Epithelial cell of proximal tubule (primary cell): Measurements from ENCODE around the gene CDKN3. TPM values are rescaled to one million over a fixed set of nuclear protein-coding genes. Genes with fewer than 3 reads are reported as not detected.

Source experiments
- DNase-seq: peaks from one replicate; pipeline ENCODE4 v3.0.0-alpha.2; 2011; ENCODE audit warnings: low read depth
- H3K4me3 ChIP-seq: 2 replicates; pipeline ENCODE4 v1.5.1; 2011; ENCODE audit warnings: low read depth, mild to moderate bottlenecking, low read length
- CTCF ChIP-seq: conservative IDR thresholded peaks from 2 replicates; pipeline ENCODE4 v1.5.1; 2012; ENCODE audit warnings: low read depth, mild to moderate bottlenecking, low read length
- total RNA-seq: library from RNA; depleted of rRNA; stranded (reverse); fragments of >200 nt; gene quantifications from 2 replicates; pipeline ENCODE4 v1.2.3, GENCODE V29; 2015

The CDKN3 gene, protein sequence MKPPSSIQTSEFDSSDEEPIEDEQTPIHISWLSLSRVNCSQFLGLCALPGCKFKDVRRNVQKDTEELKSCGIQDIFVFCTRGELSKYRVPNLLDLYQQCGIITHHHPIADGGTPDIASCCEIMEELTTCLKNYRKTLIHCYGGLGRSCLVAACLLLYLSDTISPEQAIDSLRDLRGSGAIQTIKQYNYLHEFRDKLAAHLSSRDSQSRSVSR
- total RNA-seq: 64.5 and 81.4 TPM in 2 replicates

DNA sequence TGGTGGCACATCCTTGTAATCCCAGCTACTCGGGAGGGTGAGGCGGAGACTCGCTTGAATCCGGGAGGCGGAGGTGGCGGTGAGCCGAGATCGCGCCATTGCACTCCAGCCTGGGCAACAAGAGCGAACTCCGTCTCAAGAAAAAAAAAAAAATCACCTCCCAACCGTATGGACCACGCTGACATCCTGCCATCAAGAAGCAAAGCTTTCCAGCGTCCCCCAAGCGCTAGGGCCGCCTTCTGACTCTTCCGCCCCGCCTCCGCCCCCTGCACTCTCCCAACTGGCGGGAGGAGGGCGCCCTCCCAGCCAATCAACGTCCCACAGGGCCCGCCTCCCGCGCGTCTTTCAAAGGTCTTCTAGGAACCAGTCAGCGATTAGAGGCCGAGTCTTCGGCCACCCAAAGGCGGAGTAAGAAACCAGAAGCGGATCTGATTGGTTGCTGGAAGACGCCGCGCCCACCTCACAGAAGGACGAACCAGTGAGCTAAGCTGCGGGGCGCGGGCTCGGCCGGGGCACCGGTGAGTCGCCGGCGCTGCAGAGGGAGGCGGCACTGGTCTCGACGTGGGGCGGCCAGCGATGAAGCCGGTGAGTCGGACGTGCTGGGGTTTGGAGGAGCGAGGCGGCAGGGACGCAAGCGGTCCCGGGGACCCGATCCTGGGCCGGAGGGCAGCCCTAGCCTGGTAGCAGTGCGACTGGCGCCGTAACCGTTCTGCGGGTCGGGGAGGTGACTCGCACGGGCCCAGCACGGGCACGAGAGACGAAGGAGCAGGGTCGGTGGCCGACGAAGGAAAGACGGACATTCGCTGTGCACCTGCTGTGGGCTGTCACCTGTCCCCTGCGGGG lies at the start of gene CDKN3:
TSS of gene CDKN3 (plus strand) at position 515 of the 843 bp plus-strand sequence. CDS start at position 577, 62 bp downstream.
- peak; percentile 87 for DNase-seq
- H3K4me3 ChIP-seq: peak within 1 kb of the TSS; percentile 92
- TF ChIP-seq CTCF: no peak

- no peak for TF ChIP-seq CTCF
- no peak overlapping the region for H3K4me3 ChIP-seq
- DNase-seq: no peak
Measured at GRCh38 chr14:54347044-54347443, 49.8 kb upstream of the CDKN3 start.

DNA sequence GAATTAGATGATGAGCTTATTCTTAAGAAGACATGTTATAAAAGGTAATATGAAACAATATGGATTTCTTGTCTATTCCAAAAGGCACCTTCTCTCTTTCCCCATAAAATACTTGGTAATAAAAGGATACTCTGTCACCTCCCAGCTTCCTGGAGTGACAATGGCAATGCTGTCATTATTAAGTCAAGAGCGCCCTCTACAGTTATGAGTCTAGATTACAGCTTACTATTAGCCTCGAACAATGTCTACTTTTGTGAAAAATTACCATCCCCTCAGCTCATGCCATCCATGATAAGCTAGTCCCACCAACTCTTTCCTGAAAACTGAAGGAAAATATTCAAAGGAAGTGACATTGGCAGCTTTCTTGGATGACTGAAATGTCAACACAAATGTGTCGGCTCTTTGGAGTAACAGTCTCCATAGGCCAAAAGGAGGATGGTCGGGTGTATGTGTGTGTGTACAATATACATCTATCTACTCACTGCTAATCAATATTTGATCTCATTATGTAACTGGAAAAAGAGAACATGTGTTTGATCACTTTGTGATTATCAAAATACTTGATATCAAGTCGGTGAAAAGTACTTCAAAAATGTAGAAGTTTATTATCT lies 48.7 kb upstream of the CDKN3 start:
- TF ChIP-seq CTCF: peak; percentile 83
- no peak for DNase-seq
- no peak overlapping the region for H3K4me3 ChIP-seq

DNA sequence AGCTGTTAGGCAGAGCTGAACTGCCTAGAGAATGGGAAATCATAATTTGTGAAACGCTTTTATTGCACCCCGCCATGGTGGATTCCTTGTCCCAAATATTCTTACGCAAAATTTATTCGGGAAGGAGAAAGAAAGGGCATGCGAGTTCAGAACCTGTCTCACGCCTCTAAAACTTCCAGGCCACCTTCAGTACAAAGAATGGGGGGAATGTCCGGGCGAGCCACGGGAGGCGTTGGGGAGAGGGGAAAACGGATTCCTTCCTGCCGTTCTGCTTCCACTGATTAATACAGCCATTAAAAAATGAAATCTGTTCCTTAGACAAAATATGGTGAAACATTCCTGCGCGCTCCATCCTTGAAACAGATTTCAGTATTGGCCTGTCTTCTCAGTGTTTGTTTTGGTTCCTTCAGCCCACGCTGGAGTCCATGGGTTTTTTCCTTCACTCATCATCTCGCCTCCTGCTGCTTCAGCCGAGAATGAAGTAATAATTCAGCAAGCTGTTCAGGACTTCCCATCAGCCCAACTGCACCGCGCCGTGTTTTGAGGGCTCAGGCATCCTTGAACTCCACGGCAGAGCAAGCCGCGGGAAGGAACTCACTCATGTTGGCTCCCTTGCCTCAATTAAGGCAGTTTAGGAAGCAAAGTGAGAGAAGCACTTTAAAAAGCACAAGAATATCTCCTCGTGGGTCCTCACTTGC lies 47.7 kb upstream of the CDKN3 start:
- no peak for TF ChIP-seq CTCF
- no peak for DNase-seq
- no peak overlapping the region for H3K4me3 ChIP-seq

- no peak for TF ChIP-seq CTCF
- no peak overlapping the region for H3K4me3 ChIP-seq
- DNase-seq: no peak
Measured at GRCh38 chr14:54349713-54350112, 47.1 kb upstream of the CDKN3 start.

GRCh38 chr14:54350203-54350602 lies 46.6 kb upstream of the CDKN3 start:
- no peak for TF ChIP-seq CTCF
- no peak overlapping the region for H3K4me3 ChIP-seq
- no peak for DNase-seq
